ENCODE results near the gene CRHBP.
"Not testable (repeated sequence)": the region's sequence is repeated elsewhere in the genome, so short reads cannot be mapped to it uniquely, and the experiment has no call there.

The CRHBP gene

DNA sequence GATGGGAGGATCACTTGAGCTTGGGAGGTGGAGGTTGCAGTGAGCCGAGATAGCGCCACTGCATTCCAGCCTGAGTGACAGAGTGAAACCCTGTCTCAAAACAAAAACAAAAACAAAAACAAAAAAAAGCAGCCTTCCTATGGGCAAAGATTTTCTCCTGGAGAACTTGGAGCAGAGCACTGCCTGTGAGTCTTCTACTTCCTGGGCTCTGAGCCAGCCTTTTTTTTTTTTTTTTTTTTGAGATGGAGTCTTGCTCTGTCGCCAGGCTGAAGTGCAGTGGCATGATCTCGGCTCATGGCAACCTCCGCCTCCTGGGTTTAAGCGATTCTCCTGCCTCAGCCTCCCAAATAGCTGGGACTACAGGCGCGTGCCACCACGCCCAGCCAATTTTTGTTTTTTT lies 40.6 kb downstream of the CRHBP start:
- not testable (repeated sequence) for H3K4me1 ChIP-seq (ENCODE audit: control insufficient read depth, low read depth, low read length)
- no CpG with 5 or more reads among the region's 9 CpGs for WGBS (ENCODE audit: extremely low coverage, insufficient coverage, low lambda C conversion rate)

DNA sequence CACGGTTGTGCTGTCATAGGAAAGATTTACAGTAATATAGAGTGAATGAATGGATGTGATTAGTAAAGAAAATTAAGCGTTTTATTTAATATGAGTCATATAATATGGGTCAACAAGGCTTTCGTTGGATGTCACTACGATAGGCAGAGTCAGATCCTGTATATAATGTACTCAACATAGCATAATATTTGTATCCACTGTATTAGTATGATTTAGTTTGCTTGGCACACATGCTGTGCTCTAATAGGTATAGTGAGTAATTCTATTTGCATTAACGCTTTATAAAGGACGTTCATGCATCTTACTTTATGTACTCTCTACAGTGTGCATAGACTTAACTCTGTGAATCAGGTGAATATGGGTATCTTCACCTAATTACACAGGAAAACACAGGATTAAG lies 41.5 kb downstream of the CRHBP start:
- no peaks in the 10 kb centered on the region for H3K4me1 ChIP-seq (ENCODE audit: control insufficient read depth, low read depth, low read length)
- no peak overlapping the region for H4K8ac ChIP-seq (ENCODE audit: low read depth, low read length)
- no peak overlapping the region for H3K4me2 ChIP-seq (ENCODE audit: low read length)
- H3K79me1 ChIP-seq (ENCODE audit: low read length) = no peaks in the 10 kb centered on the region
- no peaks in the 10 kb centered on the region for H3K36me3 ChIP-seq (ENCODE audit: control insufficient read depth, insufficient read depth, low read length)
- 53% methylated on average over 2 of the region's 6 CpGs for WGBS (ENCODE audit: extremely low coverage, insufficient coverage, low lambda C conversion rate)
- H3K9ac ChIP-seq (ENCODE audit: low read length) = no peak overlapping the region
- H2BK15ac ChIP-seq (replicated peaks; ENCODE audit: low read depth) = no peak overlapping the region
- no peak overlapping the region for H2BK120ac ChIP-seq (ENCODE audit: low read depth, low read length)
- no peak overlapping the region for H3K4ac ChIP-seq (ENCODE audit: low read depth, low read length)
- no peak overlapping the region for H3K18ac ChIP-seq (ENCODE audit: low read length)
- H2AK5ac ChIP-seq (ENCODE audit: low read length) = no peak overlapping the region
- H3K79me2 ChIP-seq (ENCODE audit: control insufficient read depth, insufficient read depth, low read length) = no peaks in the 10 kb centered on the region
- no peak overlapping the region for H4K5ac ChIP-seq (ENCODE audit: low read length)
- H3K4me3 ChIP-seq (ENCODE audit: low read length) = no peak overlapping the region
- H3K27ac ChIP-seq (ENCODE audit: low read depth, low read length) = no peak overlapping the region
- H2BK5ac ChIP-seq (ENCODE audit: low read length) = no peak overlapping the region
- no peaks in the 10 kb centered on the region for H3K27me3 ChIP-seq (ENCODE audit: insufficient read depth, low read length, poor library complexity)
- H3K23ac ChIP-seq (ENCODE audit: low read length) = no peak overlapping the region
- no peak overlapping the region for H3K56ac ChIP-seq (ENCODE audit: low read length)
- DNase-seq = no peak

More for the DNA sequence above, 40.6 kb downstream of the CRHBP start:
- not testable (repeated sequence) for H3K79me2 ChIP-seq (ENCODE audit: control insufficient read depth, insufficient read depth, low read length); H2BK120ac ChIP-seq (ENCODE audit: low read depth, low read length); H3K27ac ChIP-seq (ENCODE audit: low read depth, low read length); H3K23ac ChIP-seq (ENCODE audit: low read length); H2AK5ac ChIP-seq (ENCODE audit: low read length); H3K18ac ChIP-seq (ENCODE audit: low read length); H3K4ac ChIP-seq (ENCODE audit: low read depth, low read length); H3K56ac ChIP-seq (ENCODE audit: low read length); H2BK15ac ChIP-seq (replicated peaks; ENCODE audit: low read depth); H3K79me1 ChIP-seq (ENCODE audit: low read length); H3K36me3 ChIP-seq (ENCODE audit: control insufficient read depth, insufficient read depth, low read length); H3K9ac ChIP-seq (ENCODE audit: low read length); H4K8ac ChIP-seq (ENCODE audit: low read depth, low read length); H2BK5ac ChIP-seq (ENCODE audit: low read length); H3K27me3 ChIP-seq (ENCODE audit: insufficient read depth, low read length, poor library complexity); H3K4me2 ChIP-seq (ENCODE audit: low read length); DNase-seq; H4K5ac ChIP-seq (ENCODE audit: low read length); H3K4me3 ChIP-seq (ENCODE audit: low read length)

DNA sequence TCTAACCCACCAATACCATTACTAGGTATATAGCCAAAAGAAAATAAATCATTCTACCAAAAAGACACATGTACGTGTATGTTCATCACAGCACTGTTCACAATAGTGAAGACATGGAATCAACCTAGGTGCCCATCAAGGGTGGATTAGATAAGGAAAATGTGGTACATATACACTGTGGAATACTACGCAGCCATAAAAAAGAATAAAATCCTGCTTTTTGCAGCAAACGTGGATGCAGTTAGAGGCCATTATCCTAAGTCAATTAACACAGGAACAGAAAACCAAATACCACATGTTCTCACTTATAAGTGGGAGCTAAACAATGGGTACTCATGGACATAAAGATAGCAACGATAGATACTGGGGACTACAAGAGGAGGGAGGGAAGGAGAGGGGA lies 45.4 kb downstream of the CRHBP start:
- not testable (repeated sequence) for H3K4ac ChIP-seq (ENCODE audit: low read depth, low read length); H3K4me3 ChIP-seq (ENCODE audit: low read length); H3K4me1 ChIP-seq (ENCODE audit: control insufficient read depth, low read depth, low read length); H3K79me1 ChIP-seq (ENCODE audit: low read length); H2BK5ac ChIP-seq (ENCODE audit: low read length); H4K8ac ChIP-seq (ENCODE audit: low read depth, low read length); H3K36me3 ChIP-seq (ENCODE audit: control insufficient read depth, insufficient read depth, low read length); H3K56ac ChIP-seq (ENCODE audit: low read length); H3K27ac ChIP-seq (ENCODE audit: low read depth, low read length); H2BK15ac ChIP-seq (replicated peaks; ENCODE audit: low read depth); H3K23ac ChIP-seq (ENCODE audit: low read length); H2BK120ac ChIP-seq (ENCODE audit: low read depth, low read length); H4K5ac ChIP-seq (ENCODE audit: low read length); DNase-seq; H3K27me3 ChIP-seq (ENCODE audit: insufficient read depth, low read length, poor library complexity); H3K9ac ChIP-seq (ENCODE audit: low read length); H3K79me2 ChIP-seq (ENCODE audit: control insufficient read depth, insufficient read depth, low read length); H3K4me2 ChIP-seq (ENCODE audit: low read length); H2AK5ac ChIP-seq (ENCODE audit: low read length); H3K18ac ChIP-seq (ENCODE audit: low read length)
- WGBS (ENCODE audit: extremely low coverage, insufficient coverage, low lambda C conversion rate) = no CpG with 5 or more reads among the region's 4 CpGs

DNA sequence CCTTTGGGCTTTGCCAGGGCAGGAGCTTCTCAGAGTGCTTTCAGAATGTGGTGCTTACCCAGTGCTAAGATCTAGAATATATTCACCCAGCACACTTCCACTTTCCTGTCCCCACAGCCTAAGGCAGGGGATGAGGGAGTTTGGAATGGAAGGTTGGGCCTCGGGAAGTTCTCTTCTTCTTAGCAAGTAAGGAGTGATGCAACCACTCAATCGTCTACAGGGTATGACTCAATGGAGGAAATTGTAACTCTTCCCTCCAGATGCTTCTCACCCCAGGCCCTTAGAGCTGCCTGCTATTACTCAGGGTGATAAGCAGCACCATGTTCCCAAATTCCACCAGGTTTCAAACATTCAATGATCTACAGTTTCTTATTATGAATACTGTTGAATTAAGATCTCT lies 46.6 kb downstream of the CRHBP start:
- H3K4ac ChIP-seq (ENCODE audit: low read depth, low read length) = no peak overlapping the region
- H4K8ac ChIP-seq (ENCODE audit: low read depth, low read length) = no peak overlapping the region
- H4K5ac ChIP-seq (ENCODE audit: low read length) = no peak overlapping the region
- H3K27me3 ChIP-seq (ENCODE audit: insufficient read depth, low read length, poor library complexity) = no peaks in the 10 kb centered on the region
- no peaks in the 10 kb centered on the region for H3K79me1 ChIP-seq (ENCODE audit: low read length)
- H3K18ac ChIP-seq (ENCODE audit: low read length) = peak overlapping the region; percentile 76
- no peak overlapping the region for H3K27ac ChIP-seq (ENCODE audit: low read depth, low read length)
- no peak overlapping the region for H2BK15ac ChIP-seq (replicated peaks; ENCODE audit: low read depth)
- H3K56ac ChIP-seq (ENCODE audit: low read length) = no peak overlapping the region
- no peak overlapping the region for H3K23ac ChIP-seq (ENCODE audit: low read length)
- peak; percentile 59 for DNase-seq
- no peak overlapping the region for H2BK5ac ChIP-seq (ENCODE audit: low read length)
- no CpG with 5 or more reads among the region's 2 CpGs for WGBS (ENCODE audit: extremely low coverage, insufficient coverage, low lambda C conversion rate)
- H3K4me1 ChIP-seq (ENCODE audit: control insufficient read depth, low read depth, low read length) = no peaks in the 10 kb centered on the region
- no peak overlapping the region for H3K4me2 ChIP-seq (ENCODE audit: low read length)
- H3K79me2 ChIP-seq (ENCODE audit: control insufficient read depth, insufficient read depth, low read length) = no peaks in the 10 kb centered on the region
- no peak overlapping the region for H2AK5ac ChIP-seq (ENCODE audit: low read length)
- H3K36me3 ChIP-seq (ENCODE audit: control insufficient read depth, insufficient read depth, low read length) = no peaks in the 10 kb centered on the region
- H2BK120ac ChIP-seq (ENCODE audit: low read depth, low read length) = no peak overlapping the region
- no peak overlapping the region for H3K9ac ChIP-seq (ENCODE audit: low read length)
- H3K4me3 ChIP-seq (ENCODE audit: low read length) = no peak overlapping the region

DNA sequence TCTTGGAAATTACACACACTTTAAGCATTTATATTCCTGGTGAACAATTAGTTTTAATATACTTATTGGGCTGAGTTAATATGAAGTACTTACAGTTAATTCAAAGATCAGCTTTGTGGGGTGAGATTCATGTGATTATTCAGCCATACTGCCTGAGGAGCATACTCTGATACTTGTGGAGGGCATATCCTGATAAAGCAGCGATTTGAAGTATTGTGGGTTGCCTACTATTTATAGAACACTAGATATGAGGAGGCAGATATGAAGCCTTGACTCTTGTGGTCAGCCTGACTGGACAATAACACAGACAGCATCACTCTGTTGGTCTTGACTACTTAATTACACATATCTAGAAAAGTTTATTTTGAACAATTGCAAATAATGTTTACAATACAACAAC lies 50.4 kb downstream of the CRHBP start:
- DNase-seq = no peak
- no peaks in the 10 kb centered on the region for H3K27me3 ChIP-seq (ENCODE audit: insufficient read depth, low read length, poor library complexity)
- no peak overlapping the region for H3K18ac ChIP-seq (ENCODE audit: low read length)
- H3K23ac ChIP-seq (ENCODE audit: low read length) = no peak overlapping the region
- H2BK5ac ChIP-seq (ENCODE audit: low read length) = no peak overlapping the region
- no peak overlapping the region for H3K27ac ChIP-seq (ENCODE audit: low read depth, low read length)
- H2BK120ac ChIP-seq (ENCODE audit: low read depth, low read length) = no peak overlapping the region
- H3K79me2 ChIP-seq (ENCODE audit: control insufficient read depth, insufficient read depth, low read length) = no peaks in the 10 kb centered on the region
- H2AK5ac ChIP-seq (ENCODE audit: low read length) = no peak overlapping the region
- WGBS (ENCODE audit: extremely low coverage, insufficient coverage, low lambda C conversion rate) = no CpG with 5 or more reads among the region's 1 CpG
- no peaks in the 10 kb centered on the region for H3K4me1 ChIP-seq (ENCODE audit: control insufficient read depth, low read depth, low read length)
- no peak overlapping the region for H3K4ac ChIP-seq (ENCODE audit: low read depth, low read length)
- no peaks in the 10 kb centered on the region for H3K36me3 ChIP-seq (ENCODE audit: control insufficient read depth, insufficient read depth, low read length)
- no peak overlapping the region for H3K4me3 ChIP-seq (ENCODE audit: low read length)
- no peak overlapping the region for H4K8ac ChIP-seq (ENCODE audit: low read depth, low read length)
- H4K5ac ChIP-seq (ENCODE audit: low read length) = no peak overlapping the region
- no peak overlapping the region for H3K56ac ChIP-seq (ENCODE audit: low read length)
- H3K9ac ChIP-seq (ENCODE audit: low read length) = no peak overlapping the region
- no peaks in the 10 kb centered on the region for H3K79me1 ChIP-seq (ENCODE audit: low read length)
- H2BK15ac ChIP-seq (replicated peaks; ENCODE audit: low read depth) = no peak overlapping the region
- no peak overlapping the region for H3K4me2 ChIP-seq (ENCODE audit: low read length)

DNA sequence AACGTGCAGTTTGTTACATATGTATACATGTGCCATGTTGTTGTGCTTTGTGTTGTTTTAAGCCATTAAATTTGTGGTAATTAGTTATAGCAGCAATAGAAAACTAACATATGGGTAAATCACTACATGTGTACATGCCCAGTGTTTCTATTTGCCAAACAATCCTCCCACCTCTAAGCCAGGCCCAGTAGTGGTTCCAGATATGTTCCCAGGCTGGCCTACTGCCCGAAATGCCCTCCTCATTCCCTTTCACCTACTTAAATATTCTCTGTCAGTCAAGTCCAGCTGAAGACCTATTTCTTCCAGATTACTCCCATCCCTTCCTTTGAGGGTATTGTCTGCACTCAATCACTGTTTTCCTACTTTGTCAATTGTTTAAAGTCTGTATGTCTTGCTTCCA lies 53.3 kb downstream of the CRHBP start:
- no peak overlapping the region for H3K4me2 ChIP-seq (ENCODE audit: low read length)

More for the DNA sequence above, 53.3 kb downstream of the CRHBP start:
- Histone ChIP-seq H3K79me2 (ENCODE audit: control insufficient read depth, insufficient read depth, low read length) (no peaks in the 10 kb centered on the region), H4K5ac (ENCODE audit: low read length) (no peak overlapping the region), H3K9ac (ENCODE audit: low read length) (no peak overlapping the region), H4K8ac (ENCODE audit: low read depth, low read length) (peak overlapping the region; percentile 56), H3K27ac (ENCODE audit: low read depth, low read length) (no peak overlapping the region), H3K4me1 (ENCODE audit: control insufficient read depth, low read depth, low read length) (no peaks in the 10 kb centered on the region), H3K79me1 (ENCODE audit: low read length) (no peaks in the 10 kb centered on the region), H2BK120ac (ENCODE audit: low read depth, low read length) (no peak overlapping the region), H2BK15ac (replicated peaks; ENCODE audit: low read depth) (no peak overlapping the region), H3K56ac (ENCODE audit: low read length) (no peak overlapping the region), H3K36me3 (ENCODE audit: control insufficient read depth, insufficient read depth, low read length) (no peaks in the 10 kb centered on the region), H3K18ac (ENCODE audit: low read length) (no peak overlapping the region), H3K4ac (ENCODE audit: low read depth, low read length) (no peak overlapping the region), H3K23ac (ENCODE audit: low read length) (no peak overlapping the region), H3K4me3 (ENCODE audit: low read length) (no peak overlapping the region), H3K27me3 (ENCODE audit: insufficient read depth, low read length, poor library complexity) (no peaks in the 10 kb centered on the region), H2BK5ac (ENCODE audit: low read length) (no peak overlapping the region), H2AK5ac (ENCODE audit: low read length) (no peak overlapping the region)
- no CpG with 5 or more reads among the region's 2 CpGs for WGBS (ENCODE audit: extremely low coverage, insufficient coverage, low lambda C conversion rate)
- DNase-seq = no peak

Data from mesendoderm (in vitro differentiated cells).